ENCODE measurements around the gene BNC1.
"Not testable (repeated sequence)": the region's sequence is repeated elsewhere in the genome, so short reads cannot be mapped to it uniquely, and the experiment has no call there.

The BNC1 gene

GRCh38 chr15:83230242-83230641, 54.2 kb downstream of the BNC1 start:
- DNase-seq (ENCODE audit: low read depth), result no peak

- DNase-seq (ENCODE audit: low read depth), result no peak
These were observed 59.0 kb downstream of the BNC1 start for GRCh38 chr15:83225449-83225848.

- not testable (repeated sequence) for DNase-seq (ENCODE audit: low read depth)
These were observed 62.7 kb downstream of the BNC1 start for GRCh38 chr15:83221781-83222180.

- DNase-seq (ENCODE audit: low read depth), result no peak
These were observed 65.4 kb downstream of the BNC1 start for GRCh38 chr15:83219026-83219425.

GRCh38 chr15:83215306-83215705, 69.2 kb downstream of the BNC1 start:
- no peak for DNase-seq (ENCODE audit: low read depth)

- DNase-seq (ENCODE audit: low read depth), result no peak
These were observed 73.8 kb downstream of the BNC1 start for GRCh38 chr15:83210619-83211018.

GRCh38 chr15:83209333-83209732, 75.1 kb downstream of the BNC1 start:
- DNase-seq (ENCODE audit: low read depth), result no peak

GRCh38 chr15:83208367-83208661, 76.2 kb downstream of the BNC1 start:
- no peak for DNase-seq (ENCODE audit: low read depth)

- DNase-seq (ENCODE audit: low read depth), result peak; percentile 1
These were observed 76.7 kb downstream of the BNC1 start, which contains the start of gene HDGFL3 for GRCh38 chr15:83207660-83208366. Gene HDGFL3 (minus strand): TSS chr15:83207823. CDS start chr15:83207414, 409 bp downstream.

GRCh38 chr15:83207009-83207659, 77.3 kb downstream of the BNC1 start:
- DNase-seq (ENCODE audit: low read depth), result peak; percentile 1

GRCh38 chr15:83206526-83207008, 77.9 kb downstream of the BNC1 start:
- DNase-seq (ENCODE audit: low read depth), result no peak

All from stimulated activated CD8-positive, alpha-beta memory T cell treated with anti-CD3 and anti-CD28 coated beads, Interleukin-7, amount 100 ng/mL, for 24 hours (primary cell).